ENCODE data around the gene BMPR1A.

- TF ChIP-seq CTCF (conservative IDR thresholded peaks at IDR 0.05; ENCODE audit: low read depth in 2 of 2) (no peak), CREB1 (CRISPR knock-in tag; IDR thresholded peaks at IDR 0.05; ENCODE audit: low read depth) (no peak), EZH2 (IDR thresholded peaks at IDR 0.05; ENCODE audit: low read depth, unreplicated experiment) (no peak), JUNB (IDR thresholded peaks at IDR 0.05; ENCODE audit: unreplicated experiment) (no peak), ETS1 (IDR thresholded peaks at IDR 0.05) (no peak), REST (IDR thresholded peaks at IDR 0.05; ENCODE audit: unreplicated experiment) (no peak), ZNF462 (CRISPR knock-in tag; IDR thresholded peaks at IDR 0.05) (no peak), POLR2AphosphoS5 (IDR thresholded peaks at IDR 0.05; ENCODE audit: low read depth) (no peak), EZH2phosphoT487 (IDR thresholded peaks at IDR 0.05; ENCODE audit: unreplicated experiment) (no peak), ZNF114 (CRISPR knock-in tag; IDR thresholded peaks at IDR 0.05) (no peak), ZNF331 (CRISPR knock-in tag; IDR thresholded peaks at IDR 0.05; ENCODE audit: low read depth) (no peak)
Measured at GRCh38 chr10:86801995-86802394, 45.6 kb downstream of the BMPR1A start.
